ENCODE measurements around the gene GTF2B.

Gene GTF2B

GRCh38 chr1:88897070-88897730, 5.8 kb upstream of the GTF2B start:
- DNase-seq (ENCODE audit: low read depth) = no peak
- TF ChIP-seq, protein P1, sequence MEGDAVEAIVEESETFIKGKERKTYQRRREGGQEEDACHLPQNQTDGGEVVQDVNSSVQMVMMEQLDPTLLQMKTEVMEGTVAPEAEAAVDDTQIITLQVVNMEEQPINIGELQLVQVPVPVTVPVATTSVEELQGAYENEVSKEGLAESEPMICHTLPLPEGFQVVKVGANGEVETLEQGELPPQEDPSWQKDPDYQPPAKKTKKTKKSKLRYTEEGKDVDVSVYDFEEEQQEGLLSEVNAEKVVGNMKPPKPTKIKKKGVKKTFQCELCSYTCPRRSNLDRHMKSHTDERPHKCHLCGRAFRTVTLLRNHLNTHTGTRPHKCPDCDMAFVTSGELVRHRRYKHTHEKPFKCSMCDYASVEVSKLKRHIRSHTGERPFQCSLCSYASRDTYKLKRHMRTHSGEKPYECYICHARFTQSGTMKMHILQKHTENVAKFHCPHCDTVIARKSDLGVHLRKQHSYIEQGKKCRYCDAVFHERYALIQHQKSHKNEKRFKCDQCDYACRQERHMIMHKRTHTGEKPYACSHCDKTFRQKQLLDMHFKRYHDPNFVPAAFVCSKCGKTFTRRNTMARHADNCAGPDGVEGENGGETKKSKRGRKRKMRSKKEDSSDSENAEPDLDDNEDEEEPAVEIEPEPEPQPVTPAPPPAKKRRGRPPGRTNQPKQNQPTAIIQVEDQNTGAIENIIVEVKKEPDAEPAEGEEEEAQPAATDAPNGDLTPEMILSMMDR (conservative IDR thresholded peaks at IDR 0.05; ENCODE audit: low read depth, low read length) = no peak
- no peak overlapping the region for H3K4me3 ChIP-seq (ENCODE audit: low read length)

DNA sequence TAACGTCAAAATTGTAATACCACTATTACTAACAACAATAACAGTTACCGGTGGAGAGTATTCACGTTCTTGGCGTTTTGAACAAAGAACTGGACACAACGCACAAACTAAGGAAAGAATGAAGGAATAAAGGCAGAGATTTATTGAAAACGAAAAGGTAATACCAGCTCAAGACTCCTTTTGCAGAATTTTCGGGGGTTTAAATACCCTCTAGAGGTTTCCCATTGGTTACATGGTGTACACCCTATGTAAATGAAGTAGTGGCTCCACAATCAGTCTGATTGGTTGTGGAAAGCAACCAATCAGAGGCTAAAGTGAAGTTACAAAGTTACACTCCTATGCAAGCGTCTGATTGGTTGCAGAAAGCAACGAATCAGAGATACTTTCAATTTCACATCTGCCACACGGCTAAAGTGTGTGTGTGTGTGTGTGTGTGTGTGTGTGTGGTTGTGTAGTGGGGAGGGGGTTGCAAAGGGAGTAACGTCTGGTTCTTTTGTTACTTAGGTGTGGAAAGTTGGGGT, 1.1 kb upstream of the GTF2B start:
- TF ChIP-seq, protein P1 (conservative IDR thresholded peaks at IDR 0.05; ENCODE audit: low read depth, low read length) = no peak
- DNase-seq (ENCODE audit: low read depth) = no peak
- H3K4me3 ChIP-seq (ENCODE audit: low read length) = no peak overlapping the region

- H3K4me3 ChIP-seq (ENCODE audit: low read length) = peak overlapping the region; percentile 95
- TF ChIP-seq, protein P1 (conservative IDR thresholded peaks at IDR 0.05; ENCODE audit: low read depth, low read length) = no peak
- DNase-seq (ENCODE audit: low read depth) = no peak
Measured at GRCh38 chr1:88891951-88892340, 579 bp upstream of the GTF2B start.

- TF ChIP-seq, protein P1 (conservative IDR thresholded peaks at IDR 0.05; ENCODE audit: low read depth, low read length) = no peak
- H3K4me3 ChIP-seq (ENCODE audit: low read length) = peak overlapping the region; percentile 95
- DNase-seq (ENCODE audit: low read depth) = no peak
Measured at GRCh38 chr1:88890791-88891317, 513 bp downstream of the GTF2B start.

DNA sequence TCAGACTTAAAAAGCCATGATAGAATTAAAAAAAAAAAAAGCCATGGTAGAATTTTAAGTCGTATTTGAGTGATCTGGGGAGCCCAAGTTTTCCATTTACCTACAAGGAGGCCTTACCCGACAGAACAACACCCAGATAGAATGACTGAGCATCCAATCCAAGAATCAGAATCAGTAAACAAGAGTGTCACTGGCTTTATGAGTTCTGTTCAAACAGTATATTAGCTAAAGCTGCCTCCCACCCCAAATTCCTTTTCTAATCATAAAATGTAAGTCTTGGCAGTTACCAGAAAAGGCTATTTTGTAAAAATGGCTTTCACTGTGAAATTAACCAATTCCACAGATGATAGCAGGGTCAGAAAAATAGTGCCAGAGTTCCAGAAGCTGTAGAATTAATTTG, 1.2 kb downstream of the GTF2B start:
- no peak for DNase-seq (ENCODE audit: low read depth)
- H3K4me3 ChIP-seq (ENCODE audit: low read length) = peak overlapping the region; percentile 95
- TF ChIP-seq, protein P1 (conservative IDR thresholded peaks at IDR 0.05; ENCODE audit: low read depth, low read length) = no peak

- TF ChIP-seq, protein P1 (conservative IDR thresholded peaks at IDR 0.05; ENCODE audit: low read depth, low read length) = no peak
- H3K4me3 ChIP-seq (ENCODE audit: low read length) = no peak overlapping the region
- no peak for DNase-seq (ENCODE audit: low read depth)
Measured at GRCh38 chr1:88888750-88889149, 2.6 kb downstream of the GTF2B start.

DNA sequence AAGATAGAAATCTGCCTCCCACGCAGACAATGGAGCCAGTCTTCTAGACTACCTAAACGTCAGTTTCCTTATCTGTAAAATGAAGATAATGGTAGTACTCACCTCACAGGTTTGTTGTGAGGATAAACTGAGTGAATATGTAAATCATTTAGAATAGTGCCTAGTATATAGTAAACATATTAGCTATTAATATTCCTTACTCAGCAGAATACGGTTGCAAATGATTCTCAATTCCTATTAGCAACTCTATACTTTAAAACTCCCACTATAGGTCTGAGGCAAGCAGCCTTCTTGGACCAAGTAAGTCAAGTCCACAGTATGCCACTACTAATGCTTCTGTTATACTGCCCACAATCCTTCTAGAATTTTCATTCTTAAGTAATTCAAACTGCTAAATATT, 5.4 kb downstream of the GTF2B start:
- TF ChIP-seq, protein P1 (conservative IDR thresholded peaks at IDR 0.05; ENCODE audit: low read depth, low read length) = no peak
- no peak for DNase-seq (ENCODE audit: low read depth)
- H3K4me3 ChIP-seq (ENCODE audit: low read length) = no peak overlapping the region

Measured in retinal pigment epithelial cell (primary cell).